HepG2 (cell line): Measurements from ENCODE around the gene GPBP1. TPM values are rescaled to one million over a fixed set of nuclear protein-coding genes. Genes with fewer than 3 reads are reported as not detected.

ENCODE experiments used
- ARNT ChIP-seq: fragments of 450-650 bp; IDR thresholded peaks from 2 replicates; pipeline ENCODE4 v1.6.1; 2017
- ASH2L ChIP-seq: fragments of 300-600, 200-600 bp; sonication (generic); IDR thresholded peaks from 2 replicates; pipeline ENCODE4 v1.7.0; 2017; ENCODE audit warnings: low read depth, mild to moderate bottlenecking, moderate library complexity, mixed read lengths, low read length; ENCODE audit not compliant: insufficient read length
- DNMT3B ChIP-seq: conservative IDR thresholded peaks from 2 replicates; pipeline ENCODE4 v1.6.1; 2016; ENCODE audit warnings: missing biosample characterization, control low read depth
- E2F2 ChIP-seq: sonication (generic); formaldehyde crosslinking; IDR thresholded peaks from 2 replicates; pipeline ENCODE4 v1.4.0; 2020; ENCODE audit warnings: missing genetic modification reagents, borderline replicate concordance
- GRHL1 ChIP-seq: sonication (generic); formaldehyde crosslinking; conservative IDR thresholded peaks from 2 replicates; pipeline ENCODE4 v1.8.0; 2022; ENCODE audit warnings: missing genetic modification reagents
- KLF9 ChIP-seq: IDR thresholded peaks from 2 replicates; pipeline ENCODE4 v1.6.1; 2016; ENCODE audit warnings: low read depth
- MLX ChIP-seq: IDR thresholded peaks from 2 replicates; pipeline ENCODE4 v1.6.1; 2016
- MYPOP ChIP-seq: sonication (generic); formaldehyde crosslinking; IDR thresholded peaks from 2 replicates; pipeline ENCODE4 v1.8.1; 2023; ENCODE audit warnings: mild to moderate bottlenecking, moderate library complexity, missing genetic modification reagents
- NCOA1 ChIP-seq: sonication (generic); formaldehyde crosslinking; IDR thresholded peaks from 2 replicates; pipeline ENCODE4 v1.9.0; 2021; ENCODE audit warnings: missing genetic modification reagents
- RXRB ChIP-seq: IDR thresholded peaks from 2 replicates; pipeline ENCODE4 v1.6.1; 2016; ENCODE audit warnings: borderline replicate concordance, missing genetic modification reagents, missing compliant biosample characterization
- SALL2 ChIP-seq: sonication (generic); formaldehyde crosslinking; IDR thresholded peaks from 2 replicates; pipeline ENCODE4 v1.8.1; 2023; ENCODE audit warnings: mild to moderate bottlenecking, missing genetic modification reagents, inconsistent platforms
- TGIF2 ChIP-seq: IDR thresholded peaks from 2 replicates; pipeline ENCODE4 v1.6.1; 2016; ENCODE audit warnings: control low read depth, missing compliant biosample characterization
- THAP8 ChIP-seq: sonication (generic); formaldehyde crosslinking; IDR thresholded peaks from 2 replicates; pipeline ENCODE4 v1.5.1; 2020; ENCODE audit warnings: missing genetic modification reagents, mild to moderate bottlenecking, borderline replicate concordance
- XBP1 ChIP-seq: sonication (generic); formaldehyde crosslinking; IDR thresholded peaks from 2 replicates; pipeline ENCODE4 v1.5.0; 2020; ENCODE audit warnings: missing genetic modification reagents
- ZBTB37 ChIP-seq: sonication (generic); formaldehyde crosslinking; IDR thresholded peaks from 2 replicates; pipeline ENCODE4 v1.4.0; 2020; ENCODE audit warnings: mild to moderate bottlenecking, missing genetic modification reagents
- ZFP82 ChIP-seq: sonication (generic); formaldehyde crosslinking; IDR thresholded peaks from 2 replicates; pipeline ENCODE4 v1.5.1; 2020; ENCODE audit warnings: mild to moderate bottlenecking, missing genetic modification reagents, borderline replicate concordance
- ZNF101 ChIP-seq: sonication (generic); formaldehyde crosslinking; IDR thresholded peaks from 2 replicates; pipeline ENCODE4 v1.4.0; 2020; ENCODE audit warnings: mild to moderate bottlenecking, low read depth, missing genetic modification reagents, borderline replicate concordance
- ZNF343 ChIP-seq: sonication (generic); formaldehyde crosslinking; IDR thresholded peaks from 2 replicates; pipeline ENCODE4 v1.4.0; 2020; ENCODE audit warnings: mild to moderate bottlenecking, missing genetic modification reagents
- ZNF563 ChIP-seq: sonication (generic); formaldehyde crosslinking; IDR thresholded peaks from 2 replicates; pipeline ENCODE4 v1.8.0; 2022; ENCODE audit warnings: mild to moderate bottlenecking, moderate library complexity, missing genetic modification reagents
- ZNF777 ChIP-seq: sonication (generic); formaldehyde crosslinking; IDR thresholded peaks from 2 replicates; pipeline ENCODE4 v1.4.0; 2020; ENCODE audit warnings: missing genetic modification reagents
- ZNF839 ChIP-seq: sonication (generic); formaldehyde crosslinking; IDR thresholded peaks from 2 replicates; pipeline ENCODE4 v1.4.0; 2020; ENCODE audit warnings: missing genetic modification reagents, mild to moderate bottlenecking, borderline replicate concordance
- polyA plus RNA-seq, 8 experiments: library from polyadenylated mRNA; depleted of rRNA in 3 of 8; stranded (reverse) in 7 of 8; unstranded in 1 of 8; fragments of >200 nt; fragmentation: Illumina TruSeq in 4 of 8; extraction: Trizol in 4 of 8; gene quantifications; 2 replicates each; pipeline versions ENCODE4 v1.2.1 to v1.2.3, GENCODE V29; 2011 to 2016; ENCODE audit warnings: low read depth in 4 of 8, missing spikeins in 1 of 8, mixed read lengths in 1 of 8; ENCODE audit not compliant: insufficient read depth in 1 of 8
- total RNA-seq, 5 experiments: library from RNA; depleted of rRNA; stranded (reverse); fragments of >200 nt; fragmentation: Illumina TruSeq; extraction: Trizol; gene quantifications; 2 replicates each; pipeline ENCODE4 v1.2.3, GENCODE V29; 2016; ENCODE audit warnings: low read depth in 1 of 5

GPBP1 gene
- total and polyA plus RNA-seq, 2 of the 13 experiments (the other 11 are each of a cell fraction or from before 2014, with no cell fraction given) = 27.1 to 72.2 TPM

- no peak for TF ChIP-seq ARNT
- TF ChIP-seq GRHL1 (CRISPR knock-in tag) = no peak
- TF ChIP-seq DNMT3B = 0 out of 2 replicates have a peak, but pooled peaks have one; percentile 56
- no peak for TF ChIP-seq ZNF343
- TF ChIP-seq NCOA1 = no peak
- TF ChIP-seq E2F2 = no peak
- TF ChIP-seq THAP8 (CRISPR knock-in tag) = 0 out of 2 replicates have a peak, but pooled peaks have one; percentile 39
- TF ChIP-seq ASH2L = peak; percentile 83
- TF ChIP-seq MYPOP (CRISPR knock-in tag) = no peak
- TF ChIP-seq KLF9 = no peak
- peak; percentile 62; the same call in 1 of the 2 replicates for TF ChIP-seq ZBTB37 (CRISPR knock-in tag)
- TF ChIP-seq ZNF777 = no peak
- no peak for TF ChIP-seq ZNF101 (CRISPR knock-in tag)
- TF ChIP-seq ZNF839 (CRISPR knock-in tag) = 0 out of 2 replicates have a peak, but pooled peaks have one; percentile 78
- TF ChIP-seq SALL2 (CRISPR knock-in tag) = peak; percentile 14; the same call in 1 of the 2 replicates
- no peak for TF ChIP-seq ZNF563
- TF ChIP-seq TGIF2 (CRISPR knock-in tag) = no peak; the same call in 1 of the 2 replicates
- TF ChIP-seq RXRB (CRISPR knock-in tag) = no peak
- no peak for TF ChIP-seq XBP1 (CRISPR knock-in tag)
- peak; percentile 29; the same call in 1 of the 2 replicates for TF ChIP-seq ZFP82 (CRISPR knock-in tag)
- TF ChIP-seq MLX (CRISPR knock-in tag) = no peak
These were observed 450 bp downstream of the GPBP1 start (continued) for GRCh38 chr5:57174128-57174889.
